Kidney (tissue), 14 donors: ENCODE results near the gene ENTPD8. TPM values are rescaled to one million over a fixed set of nuclear protein-coding genes. Genes with fewer than 3 reads are reported as not detected.

Experiments used
- DNase-seq, 5 donors: peaks; one replicate each; pipeline ENCODE4 v3.0.0-alpha.2; 2013 to 2020
- FAIRE-seq: peaks from 2 replicates; lab custom pipeline; 2012; peaks lifted over from hg19 to GRCh38; lab: Jason Lieb, UNC
- H3K27ac ChIP-seq, 2 donors: one replicate each; pipeline ENCODE4 v1.7.0; 2013; ENCODE audit warnings: low read depth in 2 of 2, low read length in 2 of 2, inconsistent platforms in 1 of 2
- H3K27me3 ChIP-seq: one replicate; pipeline ENCODE4 v1.7.1; 2013; ENCODE audit warnings: low read length, inconsistent platforms; ENCODE audit not compliant: control insufficient read depth, insufficient read depth
- H3K36me3 ChIP-seq, 3 donors: one replicate each; pipeline versions ENCODE4 v1.7.0 to v1.7.1; 2013; ENCODE audit warnings: low read length in 3 of 3, control low read depth in 1 of 3, inconsistent platforms in 1 of 3; ENCODE audit not compliant: insufficient read depth in 3 of 3, control insufficient read depth in 2 of 3
- H3K4me1 ChIP-seq, 3 donors: one replicate each; pipeline versions ENCODE4 v1.7.0 to v1.7.1; 2013; ENCODE audit warnings: low read length in 3 of 3, inconsistent platforms in 1 of 3, low read depth in 1 of 3; ENCODE audit not compliant: control insufficient read depth in 2 of 3, insufficient read depth in 2 of 3
- H3K4me3 ChIP-seq, 3 donors: one replicate each; pipeline versions ENCODE4 v1.7.0 to v1.8.1; 2013; ENCODE audit warnings: low read length in 3 of 3, control low read depth in 1 of 3, inconsistent platforms in 1 of 3
- H3K9ac ChIP-seq, 3 donors: one replicate each; pipeline versions ENCODE4 v1.7.0 to v1.7.1; 2013; ENCODE audit warnings: low read length in 3 of 3, control low read depth in 1 of 3, inconsistent platforms in 1 of 3
- H3K9me3 ChIP-seq, 3 donors: one replicate each; pipeline versions ENCODE4 v1.7.0 to v1.7.1; 2013; ENCODE audit warnings: low read length in 3 of 3, control low read depth in 1 of 3, inconsistent platforms in 1 of 3; ENCODE audit not compliant: control insufficient read depth in 2 of 3, insufficient read depth in 1 of 3
- intact Hi-C: fragments of 100-400 bp; cut with DNase I; formaldehyde crosslinking; loops from one replicate; pipeline ENCODE4 v1.11.1; 2022
- polyA plus RNA-seq: library from polyadenylated mRNA; stranded (reverse); fragments of 350-450 nt; fragmentation: Illumina TruSeq; extraction: RNeasy Lipid Tissue Mini Kit (QIAGEN cat#74804); gene quantifications from one replicate; pipeline ENCODE4 v1.2.3, GENCODE V29; 2014; ENCODE audit warnings: low read depth, low replicate concordance; ENCODE audit not compliant: insufficient read depth
- total RNA-seq: library from RNA; stranded (reverse); fragmentation: NEBNext Ultra II Directional; extraction: Animal tissue kit (Norgen Biotek cat#: 25700); gene quantifications from one replicate; pipeline ENCODE4 v1.2.1, GENCODE V29; 2021
- TF ChIP-seq, protein P1 (sequence below): IDR thresholded peaks from 3 replicates; pipeline ENCODE4 v1.5.1; 2012; ENCODE audit warnings: mild to moderate bottlenecking, moderate library complexity, borderline replicate concordance; ENCODE audit not compliant: insufficient read depth; ENCODE audit errors: extremely low read depth
- donor health status: control.
- donor health status: control.
- donor health status: control.
- donor health status: control.
- donor health status: control.
- donor health status: DM: yes; HTN: yes; CAD: no.
- donor health status: Normal renal cell carcinoma (clear cell type).

Gene ENTPD8
- total and polyA plus RNA-seq, 2 donors from 2014 or later: 5.0 to 5.2 TPM

- intact Hi-C loops: no loop called here
- no peak for FAIRE-seq
- DNase-seq: peak in 2 of 5 donors; percentile 38 to 41
Observed at GRCh38 chr9:137488327-137488653, 47.1 kb upstream of the ENTPD8 start.

GRCh38 chr9:137487454-137488326 lies 46.5 kb upstream of the ENTPD8 start:
- Histone ChIP-seq H3K4me1 (no peaks in the 10 kb centered on the region), H3K27me3 (no peaks in the 10 kb centered on the region), H3K9ac (no peak overlapping the region), H3K9me3 (no peaks in the 10 kb centered on the region), H3K27ac (no peak overlapping the region), H3K36me3 (no peaks in the 10 kb centered on the region), H3K4me3 (no peak overlapping the region)
- FAIRE-seq: no peak
- DNase-seq: peak in 2 of 5 donors; percentile 28 to 66
- TF ChIP-seq, protein P1, sequence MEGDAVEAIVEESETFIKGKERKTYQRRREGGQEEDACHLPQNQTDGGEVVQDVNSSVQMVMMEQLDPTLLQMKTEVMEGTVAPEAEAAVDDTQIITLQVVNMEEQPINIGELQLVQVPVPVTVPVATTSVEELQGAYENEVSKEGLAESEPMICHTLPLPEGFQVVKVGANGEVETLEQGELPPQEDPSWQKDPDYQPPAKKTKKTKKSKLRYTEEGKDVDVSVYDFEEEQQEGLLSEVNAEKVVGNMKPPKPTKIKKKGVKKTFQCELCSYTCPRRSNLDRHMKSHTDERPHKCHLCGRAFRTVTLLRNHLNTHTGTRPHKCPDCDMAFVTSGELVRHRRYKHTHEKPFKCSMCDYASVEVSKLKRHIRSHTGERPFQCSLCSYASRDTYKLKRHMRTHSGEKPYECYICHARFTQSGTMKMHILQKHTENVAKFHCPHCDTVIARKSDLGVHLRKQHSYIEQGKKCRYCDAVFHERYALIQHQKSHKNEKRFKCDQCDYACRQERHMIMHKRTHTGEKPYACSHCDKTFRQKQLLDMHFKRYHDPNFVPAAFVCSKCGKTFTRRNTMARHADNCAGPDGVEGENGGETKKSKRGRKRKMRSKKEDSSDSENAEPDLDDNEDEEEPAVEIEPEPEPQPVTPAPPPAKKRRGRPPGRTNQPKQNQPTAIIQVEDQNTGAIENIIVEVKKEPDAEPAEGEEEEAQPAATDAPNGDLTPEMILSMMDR: no peak
- intact Hi-C loops: no loop called here

More at GRCh38 chr9:137488327-137488653, 47.1 kb upstream of the ENTPD8 start:
- Histone ChIP-seq H3K36me3 (no peaks in the 10 kb centered on the region), H3K27me3 (no peaks in the 10 kb centered on the region), H3K27ac (no peak overlapping the region), H3K9ac (no peak overlapping the region), H3K4me3 (no peak overlapping the region), H3K4me1 (no peaks in the 10 kb centered on the region), H3K9me3 (no peaks in the 10 kb centered on the region)
- TF ChIP-seq, protein P1: no peak

GRCh38 chr9:137486545-137487453 lies 45.6 kb upstream of the ENTPD8 start:
- intact Hi-C loops: no loop called here
- H3K27me3 ChIP-seq: no peaks in the 10 kb centered on the region
- TF ChIP-seq, protein P1: no peak
- no peak for FAIRE-seq
- no peaks in the 10 kb centered on the region for H3K4me1 ChIP-seq
- H3K36me3 ChIP-seq: no peaks in the 10 kb centered on the region
- H3K9ac ChIP-seq: no peak overlapping the region
- H3K9me3 ChIP-seq: no peaks in the 10 kb centered on the region
- H3K27ac ChIP-seq: no peak overlapping the region
- peak in 1 of 5 donors; percentile 66 for DNase-seq
- H3K4me3 ChIP-seq: no peak overlapping the region
